HG03159 (cell line): Measurements from ENCODE around the gene PCGF5.
"Not testable (repeated sequence)": the region's sequence is repeated elsewhere in the genome, so short reads cannot be mapped to it uniquely, and the experiment has no call there.

Experiments used
- ATAC-seq: cut with Tn5 transposase; IDR thresholded peaks from one replicate; pipeline ENCODE4 v1.9.1; 2021; ENCODE audit warnings: mild to moderate bottlenecking, moderate library complexity; ENCODE audit not compliant: unreplicated experiment

The PCGF5 gene

GRCh38 chr10:91319336-91319735 lies 98.9 kb downstream of the PCGF5 start:
- ATAC-seq, result no peak

- ATAC-seq, result not testable (repeated sequence)
Measured at GRCh38 chr10:91323293-91323905, 102.9 kb downstream of the PCGF5 start.

GRCh38 chr10:91328320-91328984 lies 108.0 kb downstream of the PCGF5 start:
- no peak for ATAC-seq
